IMR-90 (cell line): ENCODE data around the gene ZBTB24. TPM values are rescaled to one million over a fixed set of nuclear protein-coding genes. Genes with fewer than 3 reads are reported as not detected.

Experiments
- ATAC-seq: fragments of 200-7000 bp; cut with Tn5 transposase; 2 replicates; pipeline ENCODE4 v1.9.1; 2020; ENCODE audit warnings: low read depth, mild to moderate bottlenecking, moderate library complexity
- BruUV-seq: library from RNA; stranded (reverse); fragments of 400-500 nt; replicated peaks from 2 replicates; lab custom pipeline; 2021; lab: Mats Ljungman, UMichigan
- CTCF ChIA-PET: fragments of 300-600 bp; formaldehyde crosslinking; extraction: SDS; loops from one replicate; lab custom pipeline; 2021; ENCODE audit warnings: antibody characterized with exemption; lab: Yijun Ruan, JAX
- POLR2A ChIA-PET: fragments of 300-600 bp; sonication (Branson Sonifier 250); formaldehyde crosslinking; loops from one replicate; lab custom pipeline; 2022; ENCODE audit warnings: antibody characterized with exemption; ENCODE audit not compliant: unreplicated experiment; lab: Charles Lee
- DNase-seq: peaks from one replicate; pipeline ENCODE4 v3.0.0; 2013
- H2AFZ ChIP-seq: replicated peaks from 2 replicates; pipeline ENCODE3; 2013; ENCODE audit warnings: low read length, mild to moderate bottlenecking; ENCODE audit not compliant: poor library complexity
- H2AK5ac ChIP-seq: 2 replicates; pipeline ENCODE4 v1.6.1; 2013; ENCODE audit warnings: low read depth, low read length, inconsistent platforms
- H2AK9ac ChIP-seq: replicated peaks from 2 replicates; pipeline ENCODE3; 2013; ENCODE audit warnings: mild to moderate bottlenecking, low read depth, low read length, moderate library complexity; ENCODE audit not compliant: poor library complexity
- H2BK120ac ChIP-seq: 2 replicates; pipeline ENCODE4 v1.6.1; 2013; ENCODE audit warnings: low read depth, low read length, inconsistent platforms
- H2BK15ac ChIP-seq: 3 replicates; pipeline ENCODE4 v1.6.1; 2013; ENCODE audit warnings: low read depth, low read length, inconsistent platforms
- H2BK20ac ChIP-seq: 2 replicates; pipeline ENCODE4 v1.6.1; 2013; ENCODE audit warnings: low read depth, mild to moderate bottlenecking, inconsistent platforms, low read length, moderate library complexity
- H2BK5ac ChIP-seq: 2 replicates; pipeline ENCODE4 v1.6.1; 2013; ENCODE audit warnings: mild to moderate bottlenecking, low read depth, low read length, inconsistent platforms; ENCODE audit not compliant: poor library complexity, severe bottlenecking
- H3K14ac ChIP-seq: replicated peaks from 2 replicates; pipeline ENCODE4 v1.6.1; 2013; ENCODE audit warnings: low read depth, low read length, inconsistent platforms
- H3K18ac ChIP-seq: 2 replicates; pipeline ENCODE4 v1.6.1; 2013; ENCODE audit warnings: low read depth, low read length, control low read depth
- H3K23ac ChIP-seq: 2 replicates; pipeline ENCODE4 v1.6.1; 2013; ENCODE audit warnings: low read depth, low read length, inconsistent platforms
- H3K27ac ChIP-seq: 2 replicates; pipeline ENCODE4 v1.5.1; 2013; ENCODE audit warnings: mild to moderate bottlenecking, control low read depth, low read length; ENCODE audit not compliant: insufficient read depth
- H3K27me3 ChIP-seq: 2 replicates; pipeline ENCODE4 v1.6.1; 2013; ENCODE audit warnings: low read length; ENCODE audit not compliant: control insufficient read depth, insufficient read depth
- H3K36me3 ChIP-seq: 2 replicates; pipeline ENCODE4 v1.6.1; 2013; ENCODE audit warnings: low read length, mixed read lengths; ENCODE audit not compliant: control insufficient read depth, insufficient read depth
- H3K4ac ChIP-seq: 2 replicates; pipeline ENCODE4 v1.6.1; 2013; ENCODE audit warnings: low read depth, low read length, inconsistent platforms
- H3K4me1 ChIP-seq: 2 replicates; pipeline ENCODE4 v1.6.1; 2013; ENCODE audit warnings: low read length, mixed read lengths; ENCODE audit not compliant: control insufficient read depth, insufficient read depth
- H3K4me2 ChIP-seq: 2 replicates; pipeline ENCODE4 v1.6.1; 2013; ENCODE audit warnings: low read depth, mild to moderate bottlenecking, control low read depth, low read length, moderate library complexity
- H3K4me3 ChIP-seq: 2 replicates; pipeline ENCODE4 v1.5.1; 2013; ENCODE audit warnings: low read depth, mild to moderate bottlenecking, control low read depth, low read length, moderate library complexity; ENCODE audit not compliant: insufficient read depth
- H3K56ac ChIP-seq: 2 replicates; pipeline ENCODE4 v1.6.1; 2013; ENCODE audit warnings: low read length, inconsistent platforms; ENCODE audit not compliant: insufficient read depth; ENCODE audit errors: extremely low read depth
- H3K79me1 ChIP-seq, 2 experiments: 2 replicates each; pipeline ENCODE4 v1.6.1; 2013; ENCODE audit warnings: low read length in 2 of 2, inconsistent platforms in 1 of 2, low read depth in 1 of 2
- H3K9ac ChIP-seq: 2 replicates; pipeline ENCODE4 v1.6.1; 2013; ENCODE audit warnings: low read depth, low read length, control low read depth
- H3K9me1 ChIP-seq: 2 replicates; pipeline ENCODE4 v1.6.1; 2013; ENCODE audit warnings: low read length, inconsistent platforms; ENCODE audit not compliant: insufficient read depth
- H3K9me3 ChIP-seq: 2 replicates; pipeline ENCODE4 v1.6.1; 2013; ENCODE audit warnings: low read length; ENCODE audit not compliant: control insufficient read depth, insufficient read depth
- H4K20me1 ChIP-seq: 2 replicates; pipeline ENCODE4 v1.6.1; 2013; ENCODE audit warnings: low read length, inconsistent platforms; ENCODE audit not compliant: insufficient read depth
- H4K5ac ChIP-seq: 2 replicates; pipeline ENCODE4 v1.6.1; 2013; ENCODE audit warnings: mild to moderate bottlenecking, low read depth, low read length, control low read depth
- H4K8ac ChIP-seq, 2 experiments: 2 replicates each; pipeline ENCODE4 v1.6.1; 2013; ENCODE audit warnings: low read depth in 2 of 2, low read length in 2 of 2, control low read depth in 1 of 2, inconsistent platforms in 1 of 2
- H4K91ac ChIP-seq: 2 replicates; pipeline ENCODE4 v1.6.1; 2013; ENCODE audit warnings: low read depth, low read length, inconsistent platforms; ENCODE audit not compliant: insufficient read depth
- BHLHE40 ChIP-seq: fragments of 150-350 bp; IDR thresholded peaks from 2 replicates; pipeline ENCODE4 v1.6.1; 2016; ENCODE audit warnings: mild to moderate bottlenecking, low read depth, low read length
- CEBPB ChIP-seq: IDR thresholded peaks from 2 replicates; pipeline ENCODE4 v1.6.1; 2012; ENCODE audit warnings: low read depth, low read length, improper control_type of control experiment
- CHD1 ChIP-seq: IDR thresholded peaks from 2 replicates; pipeline ENCODE4 v1.6.1; 2012; ENCODE audit warnings: low read depth, low read length, improper control_type of control experiment
- CTCF ChIP-seq: conservative IDR thresholded peaks from 2 replicates; pipeline ENCODE4 v1.5.1; 2012; ENCODE audit warnings: mild to moderate bottlenecking, low read depth, low read length, improper control_type of control experiment
- FOS ChIP-seq: fragments of 150-350 bp; IDR thresholded peaks from 2 replicates; pipeline ENCODE4 v1.6.1; 2016; ENCODE audit warnings: low read depth, low read length
- MAFK ChIP-seq: IDR thresholded peaks from 2 replicates; pipeline ENCODE4 v1.6.1; 2012; ENCODE audit warnings: low read depth, low read length, improper control_type of control experiment
- MAZ ChIP-seq: IDR thresholded peaks from 2 replicates; pipeline ENCODE4 v1.6.1; 2012; ENCODE audit warnings: low read depth, mild to moderate bottlenecking, low read length, improper control_type of control experiment, moderate library complexity, borderline replicate concordance
- MXI1 ChIP-seq: IDR thresholded peaks from 2 replicates; pipeline ENCODE4 v1.6.1; 2012; ENCODE audit warnings: low read depth, mild to moderate bottlenecking, low read length, moderate library complexity, borderline replicate concordance
- NFE2L2 ChIP-seq: fragments of 150-350 bp; IDR thresholded peaks from 2 replicates; pipeline ENCODE4 v1.6.1; 2016; ENCODE audit warnings: low read depth, mild to moderate bottlenecking, low read length
- POLR2A ChIP-seq: IDR thresholded peaks from 2 replicates; pipeline ENCODE4 v1.6.1; 2012; ENCODE audit warnings: mild to moderate bottlenecking, low read depth, low read length
- RAD21 ChIP-seq: IDR thresholded peaks from 2 replicates; pipeline ENCODE4 v1.6.1; 2012; ENCODE audit warnings: low read length, improper control_type of control experiment
- RCOR1 ChIP-seq: IDR thresholded peaks from 2 replicates; pipeline ENCODE4 v1.6.1; 2012; ENCODE audit warnings: mild to moderate bottlenecking, low read length, improper control_type of control experiment; ENCODE audit not compliant: insufficient replicate concordance
- RFX5 ChIP-seq: IDR thresholded peaks from 2 replicates; pipeline ENCODE4 v1.8.0; 2012; ENCODE audit warnings: low read depth, mild to moderate bottlenecking, low read length, moderate library complexity
- SMC3 ChIP-seq: fragments of 150-350 bp; IDR thresholded peaks from 2 replicates; pipeline ENCODE4 v1.6.1; 2016; ENCODE audit warnings: low read depth, mild to moderate bottlenecking, antibody characterized with exemption, low read length, moderate library complexity
- WGBS, 2 experiments: methylation state at CpG; one replicate each; pipeline versions ENCODE4 v1.1.5 to v1.1.7; 2013; ENCODE audit warnings: missing lambda C conversion rate in 2 of 2; ENCODE audit not compliant: insufficient read length in 1 of 2; ENCODE audit errors: extremely low coverage in 2 of 2; 5-methylcytosine and 5-hydroxymethylcytosine counted together
- dilution Hi-C: fragments of 300-500 bp; cut with HindIII; formaldehyde crosslinking; loops from one replicate; pipeline ENCODE4 v1.14.3; 2018; ENCODE audit warnings: low sequenced_read_pairs; ENCODE audit not compliant: unreplicated experiment
- in situ Hi-C: fragments of 300-500 bp; cut with MboI; formaldehyde crosslinking; loops from 3 replicates; pipeline ENCODE4 v1.14.3; 2019; ENCODE audit warnings: low sequenced_read_pairs, inconsistent platforms, mixed read lengths
- intact Hi-C: fragments of 100-400 bp; cut with micrococcal nuclease; formaldehyde crosslinking; loops from 2 replicates; pipeline ENCODE4 v1.10.0; 2022
- polyA plus RNA-seq, 3 experiments: library from polyadenylated mRNA; depleted of rRNA; stranded (reverse); fragments of >200 nt; gene quantifications; 2 replicates each; pipeline ENCODE4 v1.2.3, GENCODE V29; 2012; ENCODE audit warnings: low replicate concordance in 1 of 3
- total RNA-seq: library from RNA; depleted of rRNA; stranded (reverse); fragments of >200 nt; gene quantifications from 2 replicates; pipeline ENCODE4 v1.2.3, GENCODE V29; 2012
- TF ChIP-seq, protein P1 (sequence below): fragments of 150-350 bp; IDR thresholded peaks from 2 replicates; pipeline ENCODE4 v1.6.1; 2017; ENCODE audit warnings: mild to moderate bottlenecking, antibody characterized with exemption, low read length, low read depth
- TF ChIP-seq, protein P2 (sequence below): fragments of 150-350 bp; IDR thresholded peaks from 2 replicates; pipeline ENCODE4 v1.6.1; 2016; ENCODE audit warnings: low read depth, mild to moderate bottlenecking, low read length, moderate library complexity, borderline replicate concordance

Gene ZBTB24
- total and polyA plus RNA-seq, 2 of the 4 experiments (the other 2 are of a cell fraction) = 2.3 to 7.9 TPM

- Histone ChIP-seq H3K18ac (no peak overlapping the region), H2BK15ac (no peak overlapping the region), H3K9me3 (no peaks in the 10 kb centered on the region), H3K27ac (no peak overlapping the region), H3K4me3 (no peak overlapping the region), H3K27me3 (no peaks in the 10 kb centered on the region), H3K4me2 (no peak overlapping the region), H2AK9ac (no peak overlapping the region), H4K5ac (no peak overlapping the region), H3K4me1 (peaks cover 5% of the 10 kb centered on the region), H3K14ac (no peak overlapping the region), H3K23ac (no peak overlapping the region), H4K8ac (no peak overlapping the region), H4K91ac (no peak overlapping the region), H3K79me1 (peaks cover 15 to 39% of the 10 kb centered on the region in 2 experiments; a peak in 3 of 4 replicates), H2BK20ac (no peak overlapping the region), H4K20me1 (no peaks in the 10 kb centered on the region; the same call in 1 of the 2 replicates), H2BK120ac (no peak overlapping the region), H2AK5ac (no peak overlapping the region), H3K9me1 (peaks cover 7% of the 10 kb centered on the region), H2BK5ac (no peak overlapping the region), H2AFZ (no peak overlapping the region), H3K56ac (no peak overlapping the region), H3K9ac (no peak overlapping the region), H3K4ac (no peak overlapping the region), H3K36me3 (peaks cover 35% of the 10 kb centered on the region)
- ChIA-PET POLR2A (no interaction called here), CTCF (no interaction called here)
- TF ChIP-seq NFE2L2 (no peak), RFX5 (no peak), POLR2A (no peak), RAD21 (no peak), CTCF (no peak), FOS (no peak), RCOR1 (no peak), CHD1 (no peak), MAZ (no peak), BHLHE40 (no peak), MAFK (no peak), CEBPB (no peak), SMC3 (no peak), MXI1 (no peak)
- TF ChIP-seq, protein P1, sequence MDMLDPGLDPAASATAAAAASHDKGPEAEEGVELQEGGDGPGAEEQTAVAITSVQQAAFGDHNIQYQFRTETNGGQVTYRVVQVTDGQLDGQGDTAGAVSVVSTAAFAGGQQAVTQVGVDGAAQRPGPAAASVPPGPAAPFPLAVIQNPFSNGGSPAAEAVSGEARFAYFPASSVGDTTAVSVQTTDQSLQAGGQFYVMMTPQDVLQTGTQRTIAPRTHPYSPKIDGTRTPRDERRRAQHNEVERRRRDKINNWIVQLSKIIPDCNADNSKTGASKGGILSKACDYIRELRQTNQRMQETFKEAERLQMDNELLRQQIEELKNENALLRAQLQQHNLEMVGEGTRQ = no peak
- TF ChIP-seq, protein P2, sequence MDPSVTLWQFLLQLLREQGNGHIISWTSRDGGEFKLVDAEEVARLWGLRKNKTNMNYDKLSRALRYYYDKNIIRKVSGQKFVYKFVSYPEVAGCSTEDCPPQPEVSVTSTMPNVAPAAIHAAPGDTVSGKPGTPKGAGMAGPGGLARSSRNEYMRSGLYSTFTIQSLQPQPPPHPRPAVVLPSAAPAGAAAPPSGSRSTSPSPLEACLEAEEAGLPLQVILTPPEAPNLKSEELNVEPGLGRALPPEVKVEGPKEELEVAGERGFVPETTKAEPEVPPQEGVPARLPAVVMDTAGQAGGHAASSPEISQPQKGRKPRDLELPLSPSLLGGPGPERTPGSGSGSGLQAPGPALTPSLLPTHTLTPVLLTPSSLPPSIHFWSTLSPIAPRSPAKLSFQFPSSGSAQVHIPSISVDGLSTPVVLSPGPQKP = no peak
- ATAC-seq (no peak), DNase-seq (no peak)
- intact Hi-C loops (no loop called here), dilution Hi-C loops (no loop called here), in situ Hi-C loops (no loop called here)
- BruUV-seq = TSS peak; percentile 25
- WGBS, 2 experiments = 100% methylated on average over 2 of the region's 7 CpGs; no CpG with 5 or more reads in 1 of the 2 experiments
Measured at GRCh38 chr6:109465772-109466171, 17.2 kb downstream of the ZBTB24 start.
